ENCODE data around the gene CRYZ.

- TF ChIP-seq, protein P1, sequence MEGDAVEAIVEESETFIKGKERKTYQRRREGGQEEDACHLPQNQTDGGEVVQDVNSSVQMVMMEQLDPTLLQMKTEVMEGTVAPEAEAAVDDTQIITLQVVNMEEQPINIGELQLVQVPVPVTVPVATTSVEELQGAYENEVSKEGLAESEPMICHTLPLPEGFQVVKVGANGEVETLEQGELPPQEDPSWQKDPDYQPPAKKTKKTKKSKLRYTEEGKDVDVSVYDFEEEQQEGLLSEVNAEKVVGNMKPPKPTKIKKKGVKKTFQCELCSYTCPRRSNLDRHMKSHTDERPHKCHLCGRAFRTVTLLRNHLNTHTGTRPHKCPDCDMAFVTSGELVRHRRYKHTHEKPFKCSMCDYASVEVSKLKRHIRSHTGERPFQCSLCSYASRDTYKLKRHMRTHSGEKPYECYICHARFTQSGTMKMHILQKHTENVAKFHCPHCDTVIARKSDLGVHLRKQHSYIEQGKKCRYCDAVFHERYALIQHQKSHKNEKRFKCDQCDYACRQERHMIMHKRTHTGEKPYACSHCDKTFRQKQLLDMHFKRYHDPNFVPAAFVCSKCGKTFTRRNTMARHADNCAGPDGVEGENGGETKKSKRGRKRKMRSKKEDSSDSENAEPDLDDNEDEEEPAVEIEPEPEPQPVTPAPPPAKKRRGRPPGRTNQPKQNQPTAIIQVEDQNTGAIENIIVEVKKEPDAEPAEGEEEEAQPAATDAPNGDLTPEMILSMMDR (conservative IDR thresholded peaks at IDR 0.05; ENCODE audit: low read depth, low read length), result peak; percentile 82
- TF ChIP-seq EZH2 (IDR thresholded peaks at IDR 0.05; ENCODE audit: borderline replicate concordance, low read depth, low read length, poor library complexity, severe bottlenecking), result no peak
Observed at GRCh38 chr1:74689621-74690363, 43.1 kb downstream of the CRYZ start.
